Left lung (tissue), 14 donors: Measurements from ENCODE around the gene MAGEB5. TPM values are rescaled to one million over a fixed set of nuclear protein-coding genes. Genes with fewer than 3 reads are reported as not detected.
"Not testable (repeated sequence)": the region's sequence is repeated elsewhere in the genome, so short reads cannot be mapped to it uniquely, and the experiment has no call there.

ENCODE experiments used
- ATAC-seq: fragments of 200-7000 bp; cut with Tn5 transposase; one replicate; pipeline ENCODE4 v1.9.1; 2020; ENCODE audit warnings: moderate library complexity
- DNase-seq, 4 donors: peaks; one replicate each; pipeline ENCODE4 v3.0.0-alpha.2; 2013 to 2020
- H3K27ac ChIP-seq, 2 donors: fragments of 200-600 bp; sonication (generic) in 1 of 2; one replicate each; pipeline versions ENCODE4 v1.5.0 to v1.8.0; 2020 to 2021
- H3K27me3 ChIP-seq, 2 donors: fragments of 200-600 bp; sonication (generic) in 1 of 2; one replicate each; pipeline versions ENCODE4 v1.5.0 to v1.8.0; 2020 to 2021
- H3K36me3 ChIP-seq, 2 donors: fragments of 200-600 bp; sonication (generic) in 1 of 2; one replicate each; pipeline versions ENCODE4 v1.5.0 to v1.8.0; 2020 to 2021
- H3K4me1 ChIP-seq, 2 donors: fragments of 200-600 bp; one replicate each; pipeline ENCODE4 v1.8.0; 2021
- H3K4me3 ChIP-seq, 2 donors: fragments of 200-600 bp; sonication (generic) in 1 of 2; one replicate each; pipeline versions ENCODE4 v1.5.0 to v1.8.0; 2020 to 2021; ENCODE audit warnings: mild to moderate bottlenecking in 1 of 2
- H3K9me3 ChIP-seq, 2 donors: fragments of 200-600 bp; sonication (generic) in 1 of 2; one replicate each; pipeline versions ENCODE4 v1.5.0 to v1.8.0; 2020 to 2021
- CTCF ChIP-seq, 2 donors: fragments of 200-600 bp; sonication (generic) in 1 of 2; IDR thresholded peaks; one replicate each; pipeline versions ENCODE4 v1.5.0 to v1.8.0; 2021; ENCODE audit warnings: antibody characterized with exemption in 2 of 2
- intact Hi-C, 2 donors: fragments of 100-400 bp; cut with DNase I; formaldehyde crosslinking; loops; one replicate each; pipeline versions ENCODE4 v1.11.2 to v1.14.2; 2022
- long read RNA-seq, 12 donors: library from polyadenylated mRNA in 2 of 12; unstranded in 2 of 12; transcript quantifications; one replicate each; pipeline ENCODE4 v2.0.0 and lab custom pipeline, GENCODE V29; 2019 to 2026
- polyA plus RNA-seq, 6 donors: library from polyadenylated mRNA; unstranded; fragments of 120-200 nt; gene quantifications; one replicate each; pipeline ENCODE4 v1.2.1, GENCODE V29; 2013; ENCODE audit not compliant: insufficient read length in 6 of 6
- total RNA-seq, 2 donors: library from RNA; stranded (reverse); fragmentation: NEBNext Ultra II Directional; extraction: Animal tissue kit (Norgen Biotek cat#: 25700); gene quantifications; one replicate each; pipeline ENCODE4 v1.2.1, GENCODE V29; 2021
- donor health status: DM: no; HTN: yes; CAD: no.
- donor health status: DM: no; HTN: no; CAD: no.

MAGEB5 gene
- total RNA-seq (not detected), polyA plus RNA-seq (not detected)
- long read RNA-seq, donor 1 = 0 reads
- long read RNA-seq, donor 2 = 0 reads
- long read RNA-seq, donor 3 = 0 reads
- long read RNA-seq, donor 4 = 0 reads
- long read RNA-seq, donor 5 = 0 reads
- long read RNA-seq, donor 6 = 0 reads
- long read RNA-seq, donor 7 = 0 reads
- long read RNA-seq, donor 8 = 0 reads
- long read RNA-seq, donor 9 = 0 reads
- long read RNA-seq, donor 10 = 0 reads
- long read RNA-seq, donor 11 = 0 reads
- long read RNA-seq, donor 12 = 0 reads

- no peaks in the 10 kb centered on the region for H3K4me1 ChIP-seq
- intact Hi-C loops = no loop called here
- H3K4me3 ChIP-seq = no peak within 1 kb of the TSS
- no peaks in the 10 kb centered on the region for H3K9me3 ChIP-seq
- no peak for ATAC-seq
- no peak within 1 kb of the TSS for H3K27ac ChIP-seq
- no peaks in the 10 kb centered on the region for H3K27me3 ChIP-seq
- no peak for TF ChIP-seq CTCF (IDR thresholded peaks at IDR 0.05)
- DNase-seq = no peak
- no peaks in the 10 kb centered on the region for H3K36me3 ChIP-seq
Measured at GRCh38 chrX:26215869-26216268, at the start of gene MAGEB5. TSS of gene MAGEB5 (plus strand) at chrX:26216169. CDS start at chrX:26217302, 1,133 bp downstream.

- no peak for DNase-seq
- ATAC-seq = no peak
- intact Hi-C loops = no loop called here
- H3K9me3 ChIP-seq = no peaks in the 10 kb centered on the region
- H3K27ac ChIP-seq = no peak within 1 kb of the TSS
- H3K4me3 ChIP-seq = no peak within 1 kb of the TSS
- no peaks in the 10 kb centered on the region for H3K27me3 ChIP-seq
- no peaks in the 10 kb centered on the region for H3K4me1 ChIP-seq
- H3K36me3 ChIP-seq = no peaks in the 10 kb centered on the region
- no peak for TF ChIP-seq CTCF (IDR thresholded peaks at IDR 0.05)
Measured at GRCh38 chrX:26192204-26192603, 23.8 kb upstream of the MAGEB5 start, which contains the start of gene MAGEB6. TSS of gene MAGEB6 (plus strand) at chrX:26192440. CDS start at chrX:26193847, 1,407 bp downstream.

- Histone ChIP-seq H3K4me1 (no peaks in the 10 kb centered on the region), H3K27ac (no peak overlapping the region), H3K27me3 (no peaks in the 10 kb centered on the region), H3K36me3 (no peaks in the 10 kb centered on the region), H3K4me3 (no peak overlapping the region), H3K9me3 (no peaks in the 10 kb centered on the region)
- no peak for ATAC-seq
- no peak for DNase-seq
- TF ChIP-seq CTCF (IDR thresholded peaks at IDR 0.05) = no peak
- intact Hi-C loops = no loop called here
Measured at GRCh38 chrX:26203561-26203960, 12.4 kb upstream of the MAGEB5 start.

- H3K4me1 ChIP-seq, H3K36me3 ChIP-seq, H3K4me3 ChIP-seq, H3K27ac ChIP-seq, ATAC-seq, DNase-seq, H3K27me3 ChIP-seq, H3K9me3 ChIP-seq, intact Hi-C loops: not testable (repeated sequence)
Measured at GRCh38 chrX:26204717-26205116, 11.3 kb upstream of the MAGEB5 start.

- no peak for DNase-seq
- no peak for ATAC-seq
- Histone ChIP-seq H3K4me3 (no peak overlapping the region), H3K27me3 (no peaks in the 10 kb centered on the region), H3K4me1 (no peaks in the 10 kb centered on the region), H3K9me3 (no peaks in the 10 kb centered on the region), H3K36me3 (no peaks in the 10 kb centered on the region), H3K27ac (no peak overlapping the region)
- TF ChIP-seq CTCF (IDR thresholded peaks at IDR 0.05) = no peak
- intact Hi-C loops = no loop called here
Measured at GRCh38 chrX:26208012-26208411, 8.0 kb upstream of the MAGEB5 start.

- H3K4me3 ChIP-seq = no peak overlapping the region
- TF ChIP-seq CTCF (IDR thresholded peaks at IDR 0.05) = no peak
- ATAC-seq (no peak), DNase-seq (no peak)
- intact Hi-C loops = no loop called here
- H3K9me3 ChIP-seq = no peaks in the 10 kb centered on the region
- no peaks in the 10 kb centered on the region for H3K36me3 ChIP-seq
- H3K27ac ChIP-seq = no peak overlapping the region
- H3K4me1 ChIP-seq = no peaks in the 10 kb centered on the region
- no peaks in the 10 kb centered on the region for H3K27me3 ChIP-seq
Measured at GRCh38 chrX:26219351-26219750, 3.4 kb downstream of the MAGEB5 start.
